HG02973 (cell line): ENCODE data around the gene GLUL.
"Not testable (repeated sequence)": the region's sequence is repeated elsewhere in the genome, so short reads cannot be mapped to it uniquely, and the experiment has no call there.

Experiments used
- ATAC-seq: cut with Tn5 transposase; IDR thresholded peaks from one replicate; pipeline ENCODE4 v1.9.1; 2021; ENCODE audit warnings: moderate library complexity; ENCODE audit not compliant: unreplicated experiment

Gene GLUL

DNA sequence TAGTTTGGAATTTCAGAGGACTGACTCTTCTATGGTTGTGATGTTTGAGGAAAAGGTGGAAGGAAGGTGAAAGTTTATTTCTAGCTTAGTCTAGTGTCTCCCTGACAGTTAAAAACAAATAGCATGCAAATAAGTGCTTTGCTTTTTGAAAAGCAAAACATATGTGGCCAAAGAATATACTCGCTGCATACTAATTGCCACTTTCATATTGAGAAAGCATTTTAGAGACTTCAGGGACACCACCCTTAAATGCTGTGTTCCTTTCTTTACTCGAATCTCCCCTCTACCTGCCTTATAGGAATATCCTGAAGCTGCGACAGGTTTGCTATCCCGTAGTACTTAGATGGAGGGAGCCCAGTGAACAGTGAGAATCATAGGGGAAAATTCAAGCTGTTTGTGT, 23.2 kb downstream of the GLUL start:
- no peak for ATAC-seq

GRCh38 chr1:182367926-182368325, 23.7 kb downstream of the GLUL start:
- ATAC-seq = no peak

DNA sequence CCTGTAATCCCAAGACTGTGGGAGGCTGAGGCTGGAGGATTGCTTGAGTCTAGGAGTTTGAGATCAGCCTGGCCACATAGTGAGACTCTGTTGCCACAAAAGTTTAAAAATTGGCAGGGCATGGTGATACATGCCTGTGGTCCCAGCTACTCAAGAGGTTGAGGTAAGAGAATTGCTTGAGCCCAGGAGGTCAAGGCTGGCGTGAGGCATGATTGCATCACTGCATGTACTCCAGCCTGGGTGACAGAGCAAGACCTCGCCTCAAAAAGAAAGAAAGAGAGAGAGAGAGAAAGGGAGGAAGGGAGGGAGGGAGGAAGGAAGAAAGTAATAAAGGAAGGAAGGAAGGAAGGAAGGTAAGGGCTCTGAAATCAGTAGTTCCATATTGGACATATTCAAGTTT, 25.0 kb downstream of the GLUL start:
- no peak for ATAC-seq

- no peak for ATAC-seq
These were observed 31.9 kb downstream of the GLUL start for GRCh38 chr1:182359645-182360044.

- ATAC-seq = no peak
These were observed 33.7 kb downstream of the GLUL start for GRCh38 chr1:182357913-182358312.

- ATAC-seq = no peak
These were observed 34.4 kb downstream of the GLUL start for GRCh38 chr1:182357171-182357570.

- no peak for ATAC-seq
These were observed 35.9 kb downstream of the GLUL start for GRCh38 chr1:182355723-182356098.

GRCh38 chr1:182351790-182352364, 39.7 kb downstream of the GLUL start:
- no peak for ATAC-seq

- ATAC-seq = no peak
These were observed 40.8 kb downstream of the GLUL start for GRCh38 chr1:182350839-182351238.

DNA sequence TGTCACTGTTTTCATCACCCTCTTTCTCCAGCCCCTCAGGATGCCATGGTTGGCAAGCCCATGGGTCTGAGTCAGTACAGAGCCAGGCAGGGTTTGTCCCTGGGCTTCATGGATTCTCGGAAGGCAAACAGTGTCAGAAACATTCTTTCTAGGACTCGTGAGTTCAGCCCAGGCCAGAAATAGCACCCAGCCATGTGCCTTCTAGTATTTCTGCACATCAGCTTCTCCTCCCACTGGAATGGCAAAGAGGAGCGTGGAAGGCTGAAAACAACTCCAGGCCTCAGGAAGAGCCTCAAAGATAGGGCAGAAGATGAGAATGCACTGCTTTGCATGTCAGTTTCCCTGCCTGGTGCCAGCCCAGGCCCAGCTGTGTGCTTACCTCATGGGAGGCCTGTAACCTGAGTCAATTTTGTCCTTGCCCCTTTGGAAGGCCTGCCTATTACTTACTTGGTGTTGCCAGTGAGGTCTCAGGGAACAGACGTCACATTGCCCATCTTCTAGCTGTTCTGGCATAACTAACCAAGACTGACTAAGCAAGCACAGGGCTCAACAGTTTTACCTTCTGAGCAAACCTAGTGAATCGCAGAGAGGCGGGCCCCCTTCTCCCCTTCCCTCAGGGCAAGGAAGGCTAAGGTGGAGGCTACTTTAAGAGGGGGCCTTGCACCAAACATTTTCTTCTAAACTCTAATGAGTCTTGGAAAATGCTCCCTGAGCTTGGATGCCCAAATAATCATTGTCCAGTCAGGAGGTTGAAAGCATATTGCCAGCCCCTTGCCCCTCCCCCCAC, 42.4 kb downstream of the GLUL start:
- ATAC-seq = no peak

DNA sequence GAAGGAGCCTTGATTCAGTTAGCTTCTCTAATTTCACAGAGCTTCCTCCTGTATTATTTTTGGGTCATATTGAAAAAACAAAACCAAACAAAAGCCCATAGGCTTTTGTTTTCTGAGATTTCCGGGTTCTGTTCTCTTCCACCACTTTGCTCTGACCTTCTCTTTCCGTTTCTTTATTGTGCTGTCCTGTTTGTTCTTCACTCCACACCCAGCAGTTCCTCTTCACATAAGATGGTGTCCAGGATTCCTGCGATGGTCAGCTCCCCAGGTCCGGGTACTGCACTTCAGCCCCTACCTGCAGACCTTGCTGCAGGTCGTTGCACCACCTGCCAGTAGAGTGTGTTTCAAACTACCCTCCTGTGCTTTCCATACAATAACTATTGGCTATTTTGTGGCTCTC, 44.6 kb downstream of the GLUL start:
- no peak for ATAC-seq

DNA sequence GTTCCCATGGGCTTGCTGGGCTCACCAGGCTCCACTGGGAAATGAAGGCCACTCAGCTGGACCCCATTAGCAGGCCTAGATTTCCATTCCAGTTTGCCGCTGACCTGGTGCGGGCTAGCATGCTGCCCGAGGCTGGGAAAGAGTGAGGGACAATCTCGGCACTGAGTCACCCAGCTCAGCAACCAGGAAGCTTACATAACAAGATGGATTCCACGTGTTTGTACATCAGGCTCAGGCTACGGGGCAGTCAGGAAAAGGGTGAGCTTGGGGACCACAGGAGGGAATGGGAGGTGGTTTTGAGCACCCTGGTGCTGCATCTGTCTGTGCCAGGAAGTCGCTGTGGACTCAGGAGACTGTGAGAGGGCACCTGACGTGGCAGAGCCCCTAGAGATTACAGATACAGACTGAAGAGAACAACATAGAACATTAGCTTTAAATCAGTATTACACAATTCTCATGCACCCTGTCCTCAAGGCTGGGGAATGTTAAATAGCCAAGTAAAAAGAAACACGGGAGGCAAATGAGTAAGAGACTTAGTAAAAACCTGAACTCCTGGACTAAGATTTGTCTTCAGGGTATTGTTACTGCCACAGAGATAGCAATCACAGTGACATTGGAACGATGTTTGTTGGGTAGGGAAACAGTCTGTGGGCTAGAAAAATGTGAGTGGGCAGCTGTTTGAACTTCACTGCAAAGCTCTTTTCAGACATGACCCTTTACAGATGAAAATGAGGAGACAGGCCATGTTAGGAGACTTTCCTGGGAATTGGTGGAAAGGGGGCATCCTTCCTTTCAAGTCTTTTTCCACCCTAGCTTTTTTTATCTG, 51.1 kb downstream of the GLUL start:
- no peak for ATAC-seq

- ATAC-seq = no peak
These were observed 51.9 kb downstream of the GLUL start for GRCh38 chr1:182339684-182340083.

DNA sequence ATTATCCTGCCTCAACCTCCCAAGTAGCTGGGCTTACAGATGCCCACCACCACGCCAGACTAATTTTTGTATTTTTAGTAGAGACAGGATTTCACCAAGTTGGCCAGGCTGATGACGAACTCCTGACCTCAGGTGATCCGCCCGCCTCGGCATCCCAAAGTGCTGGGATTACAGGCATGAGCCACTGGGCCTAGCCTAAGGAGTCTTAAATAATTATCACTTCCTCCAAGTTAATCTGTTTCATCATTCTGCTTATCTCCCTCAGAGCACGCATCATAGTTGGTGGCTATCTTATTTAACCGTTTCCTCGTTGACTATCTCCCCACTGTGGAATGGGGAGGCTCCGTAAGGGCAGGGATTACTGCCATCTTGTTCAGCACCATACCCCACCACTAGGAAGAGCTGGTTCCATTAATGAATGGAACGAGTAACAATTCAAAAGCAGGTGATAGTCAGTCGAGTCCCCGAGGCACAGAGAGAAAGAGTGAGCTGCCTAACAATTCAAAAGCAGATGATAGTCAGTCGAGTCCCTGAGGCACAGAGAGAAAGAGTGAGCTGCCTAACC, 52.7 kb downstream of the GLUL start:
- ATAC-seq = no peak

GRCh38 chr1:182337736-182338571, 53.6 kb downstream of the GLUL start:
- ATAC-seq = no peak

- no peak for ATAC-seq
These were observed 55.6 kb downstream of the GLUL start for GRCh38 chr1:182335771-182336566.

DNA sequence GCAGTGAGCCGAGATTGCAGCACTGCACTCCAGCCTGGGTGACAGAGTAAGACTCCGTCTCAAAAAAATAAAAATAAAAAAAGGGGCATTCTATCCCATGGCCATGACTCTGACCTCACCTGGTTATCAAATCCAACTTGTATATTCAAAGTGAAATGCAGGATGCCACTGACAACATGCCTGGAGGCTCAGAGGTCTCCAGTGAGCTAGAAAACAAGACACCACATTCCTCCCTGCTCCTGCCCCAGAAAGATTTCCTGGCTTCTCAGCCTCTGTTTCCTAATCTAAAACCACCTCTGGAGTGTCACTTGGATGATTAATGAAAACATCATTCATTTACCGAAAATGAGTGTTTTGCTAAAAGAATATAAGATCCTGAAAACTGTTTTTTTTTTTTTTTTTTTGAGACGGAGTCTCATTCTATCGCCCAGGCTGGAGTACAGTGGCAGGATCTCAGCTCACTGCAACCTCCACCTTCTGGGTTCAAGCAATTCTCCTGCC, 58.5 kb downstream of the GLUL start:
- ATAC-seq = not testable (repeated sequence)

DNA sequence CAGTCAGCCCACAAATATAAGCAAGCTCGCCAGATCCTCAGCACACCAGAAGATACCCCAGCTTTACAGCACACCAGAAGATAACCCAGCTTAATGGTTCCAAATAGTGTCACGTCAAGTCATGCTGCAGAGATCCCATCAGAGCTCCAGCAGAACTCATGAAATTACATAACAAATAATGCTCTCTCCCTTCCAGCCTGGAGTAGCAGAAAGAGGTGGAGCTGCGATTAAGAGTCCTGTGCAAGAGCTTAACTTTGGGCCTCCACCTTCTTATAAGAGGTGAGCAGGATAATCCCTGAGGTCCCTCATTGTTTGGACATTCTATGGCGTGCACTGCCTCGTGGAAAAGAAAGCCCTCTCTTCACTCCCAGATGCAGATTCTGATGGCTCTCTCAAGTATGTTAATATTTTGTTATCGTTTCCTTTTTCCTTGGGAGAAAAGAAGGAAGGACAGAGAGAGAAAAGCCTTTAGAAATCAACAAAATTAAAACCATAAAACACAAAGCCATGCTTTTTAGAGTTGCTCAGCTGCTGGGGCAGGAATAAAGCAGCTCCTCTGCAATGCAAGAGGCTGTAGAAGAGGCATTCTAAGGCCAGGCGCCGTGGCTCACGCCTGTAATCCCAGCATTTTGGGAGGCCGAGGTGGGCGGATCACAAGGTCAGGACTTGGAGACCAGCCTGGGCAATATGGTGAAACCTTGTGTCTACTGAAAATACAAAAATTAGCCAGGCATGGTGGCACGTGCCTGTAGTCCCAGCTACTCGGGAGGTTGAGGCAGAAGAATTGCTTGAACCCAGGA, 59.1 kb downstream of the GLUL start:
- ATAC-seq = no peak
